ENCODE measurements around the gene PEG3. TPM values are rescaled to one million over a fixed set of nuclear protein-coding genes. Genes with fewer than 3 reads are reported as not detected.

PEG3 gene
- total RNA-seq, 6 donors from 2014 or later: 2.6 to 13.1 (median 3.8) TPM

DNA sequence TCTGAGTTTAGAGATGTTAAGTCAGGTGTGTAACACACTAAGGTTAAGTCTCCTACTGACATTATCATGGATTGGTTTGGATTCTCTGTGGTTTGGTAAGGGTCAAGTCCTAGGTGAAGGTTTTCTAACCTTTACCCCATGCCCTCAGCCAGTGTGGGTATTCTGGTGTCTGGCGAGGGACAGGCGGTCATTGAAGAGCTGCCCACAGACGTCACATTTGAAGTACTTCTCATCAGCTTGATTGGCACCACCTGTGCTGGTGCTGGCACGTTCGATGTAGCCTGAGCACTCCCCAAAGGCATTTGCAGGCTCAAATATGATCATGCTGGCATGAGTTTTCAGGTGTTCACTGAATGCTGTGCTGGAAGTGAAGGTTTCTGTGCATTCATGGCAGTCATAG is 27.0 kb downstream of the PEG3 start:
- peaks cover 0 to 3% (median 0%) of the 10 kb centered on the region in 4 donors for H3K9me3 ChIP-seq
- no peak overlapping the region for H3K27ac ChIP-seq
- no peak for TF ChIP-seq POLR2AphosphoS5 (IDR thresholded peaks at IDR 0.05)
- TF ChIP-seq, protein P1, sequence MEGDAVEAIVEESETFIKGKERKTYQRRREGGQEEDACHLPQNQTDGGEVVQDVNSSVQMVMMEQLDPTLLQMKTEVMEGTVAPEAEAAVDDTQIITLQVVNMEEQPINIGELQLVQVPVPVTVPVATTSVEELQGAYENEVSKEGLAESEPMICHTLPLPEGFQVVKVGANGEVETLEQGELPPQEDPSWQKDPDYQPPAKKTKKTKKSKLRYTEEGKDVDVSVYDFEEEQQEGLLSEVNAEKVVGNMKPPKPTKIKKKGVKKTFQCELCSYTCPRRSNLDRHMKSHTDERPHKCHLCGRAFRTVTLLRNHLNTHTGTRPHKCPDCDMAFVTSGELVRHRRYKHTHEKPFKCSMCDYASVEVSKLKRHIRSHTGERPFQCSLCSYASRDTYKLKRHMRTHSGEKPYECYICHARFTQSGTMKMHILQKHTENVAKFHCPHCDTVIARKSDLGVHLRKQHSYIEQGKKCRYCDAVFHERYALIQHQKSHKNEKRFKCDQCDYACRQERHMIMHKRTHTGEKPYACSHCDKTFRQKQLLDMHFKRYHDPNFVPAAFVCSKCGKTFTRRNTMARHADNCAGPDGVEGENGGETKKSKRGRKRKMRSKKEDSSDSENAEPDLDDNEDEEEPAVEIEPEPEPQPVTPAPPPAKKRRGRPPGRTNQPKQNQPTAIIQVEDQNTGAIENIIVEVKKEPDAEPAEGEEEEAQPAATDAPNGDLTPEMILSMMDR (IDR thresholded peaks at IDR 0.05): no peak
- no peak for TF ChIP-seq POLR2A (IDR thresholded peaks at IDR 0.05)
- no peak for TF ChIP-seq EP300 (IDR thresholded peaks at IDR 0.05)
- H3K27me3 ChIP-seq: no peaks in the 10 kb centered on the region
- H3K36me3 ChIP-seq: no peaks in the 10 kb centered on the region
- DNase-seq: no peak
- no peak for ATAC-seq (ENCODE audit: low FRiP score in 2 of 2)
- 68 to 78% methylated on average over 4 to 5 of the region's 5 CpGs for WGBS, 2 donors
- no peak overlapping the region for H3K4me3 ChIP-seq
- H3K4me1 ChIP-seq: no peaks in the 10 kb centered on the region

DNA sequence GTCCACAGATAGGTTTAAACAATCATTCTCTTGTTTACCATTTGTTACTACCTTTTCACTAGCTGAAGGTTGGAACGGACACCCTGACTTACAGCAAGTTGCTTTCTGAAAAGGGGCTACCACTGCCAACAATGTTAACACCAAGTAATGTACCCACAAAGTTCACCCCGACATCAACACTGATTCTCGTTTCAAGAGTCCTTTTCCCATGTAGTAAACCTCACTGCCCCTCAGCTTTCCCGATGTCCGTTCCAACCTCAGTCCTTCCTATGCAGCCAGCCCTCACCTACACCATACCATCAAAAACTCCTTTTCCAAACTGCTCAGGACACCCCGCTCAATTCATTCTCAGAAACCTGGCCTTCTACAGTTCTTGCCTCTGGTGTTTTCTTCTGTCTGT is 29.0 kb downstream of the PEG3 start:
- ATAC-seq (ENCODE audit: low FRiP score in 2 of 2): no peak
- Histone ChIP-seq H3K4me3 (no peak overlapping the region), H3K27ac (no peak overlapping the region), H3K36me3 (no peaks in the 10 kb centered on the region), H3K4me1 (no peaks in the 10 kb centered on the region), H3K27me3 (no peaks in the 10 kb centered on the region), H3K9me3 (peaks cover 0 to 5% (median 2%) of the 10 kb centered on the region in 4 donors)
- 62 to 82% methylated on average over 6 of the region's 6 CpGs for WGBS, 2 donors
- TF ChIP-seq, protein P1 (IDR thresholded peaks at IDR 0.05): no peak
- TF ChIP-seq POLR2AphosphoS5 (IDR thresholded peaks at IDR 0.05) (no peak), EP300 (IDR thresholded peaks at IDR 0.05) (no peak), POLR2A (IDR thresholded peaks at IDR 0.05) (no peak)
- DNase-seq: no peak

DNA sequence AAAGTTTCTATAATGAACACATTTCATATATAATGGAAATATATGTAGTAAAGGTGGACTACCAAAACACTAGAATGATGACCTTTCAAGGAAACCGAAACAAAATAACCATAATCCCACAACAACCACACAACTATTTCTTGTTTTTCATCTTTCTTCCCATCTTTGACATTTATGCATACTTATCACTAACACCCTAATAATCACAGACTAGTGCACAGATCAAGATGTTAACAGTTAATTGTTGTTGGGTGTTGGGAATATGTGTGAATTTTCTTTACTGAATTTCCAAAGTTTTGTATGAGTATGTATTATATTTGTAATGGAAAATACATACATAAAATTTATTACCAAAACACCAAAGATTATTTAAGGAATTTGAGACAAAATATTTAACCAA is 30.3 kb downstream of the PEG3 start:
- no peak overlapping the region for H3K27ac ChIP-seq
- H3K36me3 ChIP-seq: no peaks in the 10 kb centered on the region
- ATAC-seq (ENCODE audit: low FRiP score in 2 of 2) (no peak), DNase-seq (no peak)
- WGBS, 2 donors: 84 to 91% methylated on average over 1 of the region's 1 CpG
- H3K27me3 ChIP-seq: no peaks in the 10 kb centered on the region
- no peaks in the 10 kb centered on the region for H3K4me1 ChIP-seq
- TF ChIP-seq, protein P1 (IDR thresholded peaks at IDR 0.05): no peak
- TF ChIP-seq POLR2A (IDR thresholded peaks at IDR 0.05): no peak
- no peak for TF ChIP-seq EP300 (IDR thresholded peaks at IDR 0.05)
- TF ChIP-seq POLR2AphosphoS5 (IDR thresholded peaks at IDR 0.05): no peak
- H3K4me3 ChIP-seq: no peak overlapping the region
- peaks cover 0 to 9% (median 8%) of the 10 kb centered on the region in 4 donors for H3K9me3 ChIP-seq

DNA sequence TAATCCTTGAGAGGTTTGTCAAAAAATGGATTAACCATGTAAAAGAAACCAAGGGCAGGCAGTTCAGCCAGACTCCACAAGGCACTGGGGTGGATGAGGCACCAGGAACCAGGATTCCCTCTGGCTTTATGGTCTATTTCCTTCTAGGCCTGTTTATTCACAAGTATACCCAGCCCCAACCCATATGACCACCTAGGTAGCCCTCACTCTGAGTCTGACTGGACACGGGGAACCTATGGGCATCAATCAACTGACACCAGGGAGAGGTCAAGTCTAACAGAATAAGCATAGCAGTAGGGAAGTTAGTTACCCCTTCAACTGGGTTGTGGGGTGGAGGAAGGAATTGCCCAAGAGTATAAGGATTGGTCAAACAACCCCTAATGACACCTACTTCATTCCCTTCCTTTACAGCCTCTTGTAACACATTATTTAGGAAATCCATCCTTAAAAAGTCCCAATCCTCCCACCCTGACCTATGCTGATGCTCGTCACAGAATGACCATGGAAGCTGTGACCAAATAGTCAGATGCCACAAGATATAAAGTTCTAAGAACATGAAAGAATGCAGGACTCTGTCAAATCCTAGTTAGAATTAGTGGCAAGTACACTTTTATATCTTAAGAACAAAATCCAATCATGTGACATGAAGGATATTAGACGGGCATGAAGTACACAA is 31.7 kb downstream of the PEG3 start:
- H3K27me3 ChIP-seq: no peaks in the 10 kb centered on the region
- no peak overlapping the region for H3K4me3 ChIP-seq
- peaks cover 0 to 9% (median 8%) of the 10 kb centered on the region in 4 donors for H3K9me3 ChIP-seq
- H3K27ac ChIP-seq: no peak overlapping the region
- TF ChIP-seq POLR2A (IDR thresholded peaks at IDR 0.05) (no peak), EP300 (IDR thresholded peaks at IDR 0.05) (no peak), POLR2AphosphoS5 (IDR thresholded peaks at IDR 0.05) (no peak)
- TF ChIP-seq, protein P1 (IDR thresholded peaks at IDR 0.05): no peak
- no peak for DNase-seq
- no peaks in the 10 kb centered on the region for H3K36me3 ChIP-seq
- ATAC-seq (ENCODE audit: low FRiP score in 2 of 2): no peak
- H3K4me1 ChIP-seq: no peaks in the 10 kb centered on the region
- 82 to 87% methylated on average over 3 of the region's 3 CpGs for WGBS, 2 donors

DNA sequence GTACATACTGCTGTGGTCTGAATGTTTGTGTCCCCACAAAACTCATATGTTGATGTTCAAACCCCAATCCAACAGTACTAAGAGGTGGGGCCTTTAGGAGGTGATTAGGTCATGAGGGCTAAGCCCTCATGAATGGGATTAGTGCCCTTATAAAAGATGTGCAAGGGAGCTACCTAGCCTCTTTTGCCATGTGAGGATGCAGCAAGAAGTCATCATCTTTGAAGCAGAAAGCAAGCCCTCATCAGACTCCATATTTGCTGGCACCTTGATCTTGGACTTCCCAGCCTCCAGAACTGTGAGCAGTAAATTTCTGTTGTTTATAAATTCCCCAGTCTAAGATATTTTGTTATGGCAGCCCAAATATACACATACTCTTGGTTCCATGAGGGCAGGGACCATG is 33.9 kb downstream of the PEG3 start:
- no peaks in the 10 kb centered on the region for H3K36me3 ChIP-seq
- H3K27me3 ChIP-seq: no peaks in the 10 kb centered on the region
- no peak for DNase-seq
- H3K9me3 ChIP-seq: peaks cover 0 to 23% (median 11%) of the 10 kb centered on the region in 4 donors
- no peak for ATAC-seq (ENCODE audit: low FRiP score in 2 of 2)
- H3K27ac ChIP-seq: no peak overlapping the region
- H3K4me3 ChIP-seq: no peak overlapping the region
- TF ChIP-seq POLR2A (IDR thresholded peaks at IDR 0.05) (no peak), POLR2AphosphoS5 (IDR thresholded peaks at IDR 0.05) (no peak), EP300 (IDR thresholded peaks at IDR 0.05) (no peak)
- TF ChIP-seq, protein P1 (IDR thresholded peaks at IDR 0.05): no peak
- H3K4me1 ChIP-seq: no peaks in the 10 kb centered on the region
